ENCODE results near the gene PPT1. TPM values are rescaled to one million over a fixed set of nuclear protein-coding genes. Genes with fewer than 3 reads are reported as not detected.
A peak's percentile ranks its signal among the peaks of the same experiment; 100 is the strongest.

Gene PPT1
- total RNA-seq, result 10 to 100 TPM; 58.1 to 77.7 (median 64.2) TPM

DNA sequence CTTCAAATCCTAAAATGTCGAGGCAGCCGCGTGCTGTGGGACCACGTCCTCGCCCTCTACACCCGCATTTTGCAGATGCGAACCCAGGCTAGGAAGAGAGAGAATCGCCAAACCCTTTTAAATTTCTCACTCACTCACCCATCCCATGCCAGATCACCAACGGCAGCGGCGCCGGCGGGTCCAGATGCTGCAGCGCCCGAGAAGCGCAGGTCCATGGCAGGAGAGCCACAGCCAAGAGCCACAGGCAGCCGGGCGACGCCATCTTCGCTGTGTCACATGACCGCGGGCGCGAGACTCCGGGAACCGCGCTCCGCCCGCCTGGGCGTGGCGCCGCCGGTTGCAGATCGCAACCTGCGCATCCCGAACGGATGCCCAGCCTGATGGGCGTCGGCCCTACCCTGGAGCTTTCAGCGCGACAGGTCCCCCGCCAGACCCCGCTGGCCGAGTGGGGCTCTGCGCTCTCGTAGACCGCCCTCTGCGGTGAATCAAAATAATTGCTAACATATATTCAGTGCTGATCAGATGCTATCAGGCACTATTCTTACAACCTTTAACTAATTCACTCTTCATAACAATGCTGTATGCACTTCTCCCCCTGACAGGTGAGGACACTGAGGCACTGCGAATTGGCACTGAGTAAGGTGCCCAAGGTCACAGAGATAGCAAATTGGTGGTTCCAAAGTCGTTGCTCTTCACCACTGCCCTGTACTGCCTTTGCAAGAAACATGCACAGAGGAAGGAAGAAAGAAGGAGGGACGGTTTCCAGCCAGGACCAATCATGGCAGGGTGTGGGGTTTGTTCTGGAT is at the start of gene PPT1:
TSS of gene PPT1 (minus strand) at position 276 of the 806 bp plus-strand sequence. CDS start at position 262, 14 bp downstream.
- peak within 1 kb of the TSS; percentile 6 to 76 (median 55) for H3K4me3 ChIP-seq (replicated peaks in 1 of 3)
- intact Hi-C loops (cut with DNase I), result no loop called here
- TF ChIP-seq, protein P1, sequence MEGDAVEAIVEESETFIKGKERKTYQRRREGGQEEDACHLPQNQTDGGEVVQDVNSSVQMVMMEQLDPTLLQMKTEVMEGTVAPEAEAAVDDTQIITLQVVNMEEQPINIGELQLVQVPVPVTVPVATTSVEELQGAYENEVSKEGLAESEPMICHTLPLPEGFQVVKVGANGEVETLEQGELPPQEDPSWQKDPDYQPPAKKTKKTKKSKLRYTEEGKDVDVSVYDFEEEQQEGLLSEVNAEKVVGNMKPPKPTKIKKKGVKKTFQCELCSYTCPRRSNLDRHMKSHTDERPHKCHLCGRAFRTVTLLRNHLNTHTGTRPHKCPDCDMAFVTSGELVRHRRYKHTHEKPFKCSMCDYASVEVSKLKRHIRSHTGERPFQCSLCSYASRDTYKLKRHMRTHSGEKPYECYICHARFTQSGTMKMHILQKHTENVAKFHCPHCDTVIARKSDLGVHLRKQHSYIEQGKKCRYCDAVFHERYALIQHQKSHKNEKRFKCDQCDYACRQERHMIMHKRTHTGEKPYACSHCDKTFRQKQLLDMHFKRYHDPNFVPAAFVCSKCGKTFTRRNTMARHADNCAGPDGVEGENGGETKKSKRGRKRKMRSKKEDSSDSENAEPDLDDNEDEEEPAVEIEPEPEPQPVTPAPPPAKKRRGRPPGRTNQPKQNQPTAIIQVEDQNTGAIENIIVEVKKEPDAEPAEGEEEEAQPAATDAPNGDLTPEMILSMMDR (IDR thresholded peaks at IDR 0.05), result peak in 3 of 6 experiments; percentile 8 to 36 (median 11)
- TF ChIP-seq POLR2A (IDR thresholded peaks at IDR 0.05), result peak in 1 of 2 donors; percentile 70
- no peaks in the 10 kb centered on the region for H3K36me3 ChIP-seq
- H3K27ac ChIP-seq, result peak within 1 kb of the TSS in 2 of 3 donors; percentile 61 to 68
- H3K9me3 ChIP-seq, result no peaks in the 10 kb centered on the region
- WGBS, 2 donors, result 0 to 2% methylated on average over 18 to 20 of the region's 51 CpGs
- DNase-seq, result peak; percentile 74 to 76
- H3K4me1 ChIP-seq, result peaks cover 5 to 9% of the 10 kb centered on the region in 2 donors
- no peaks in the 10 kb centered on the region for H3K27me3 ChIP-seq

DNA sequence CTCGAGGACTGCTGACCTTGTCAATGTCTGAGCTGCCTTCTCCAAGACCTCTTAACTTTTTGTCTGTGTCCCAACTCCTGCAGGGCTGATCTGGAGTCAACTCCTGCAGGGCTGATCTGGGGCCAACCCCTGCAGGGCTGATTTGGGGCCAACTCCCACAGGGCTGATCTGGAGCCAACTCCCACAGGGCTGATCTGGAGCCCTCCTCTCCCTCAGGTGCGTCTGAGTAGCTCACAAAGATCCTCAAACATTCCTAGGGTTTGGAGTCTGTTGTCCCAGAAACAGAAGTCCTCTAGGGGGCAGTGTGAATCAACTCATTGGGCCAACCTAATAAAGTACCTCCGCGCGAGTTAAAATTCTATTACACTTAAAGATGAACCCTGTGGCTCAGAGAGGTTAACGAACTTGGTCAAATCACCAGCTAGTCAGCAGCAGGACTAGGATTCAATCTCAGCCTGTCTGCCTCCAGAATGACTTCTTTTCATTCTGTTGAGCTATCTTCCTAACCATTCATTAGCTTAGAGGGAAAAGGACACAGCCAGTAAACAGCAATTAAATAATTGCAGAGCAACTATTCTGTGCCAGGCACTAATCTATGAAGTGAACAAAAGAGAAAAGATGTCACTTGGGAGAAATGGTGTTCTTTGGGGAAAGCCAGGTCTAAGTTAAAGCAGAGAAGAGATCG is 47.0 kb upstream of the PPT1 start:
- no peaks in the 10 kb centered on the region for H3K27me3 ChIP-seq
- no peaks in the 10 kb centered on the region for H3K9me3 ChIP-seq
- intact Hi-C loops (cut with DNase I), result loop anchor here (5.0 kb wide), 1 partner anchor 193 kb away; no protein-coding TSS in a partner anchor
- DNase-seq, result peak; percentile 56 to 60
- TF ChIP-seq, protein P1 (IDR thresholded peaks at IDR 0.05), result peak; percentile 46 to 82 (median 73)
- no peak for TF ChIP-seq POLR2A (IDR thresholded peaks at IDR 0.05)
- 15 to 19% methylated on average over 7 of the region's 7 CpGs for WGBS, 2 donors
- H3K4me3 ChIP-seq (replicated peaks in 1 of 3), result no peak overlapping the region
- no peaks in the 10 kb centered on the region for H3K36me3 ChIP-seq
- H3K27ac ChIP-seq, result no peak overlapping the region
- peaks cover 0 to 4% of the 10 kb centered on the region in 2 donors for H3K4me1 ChIP-seq

DNA sequence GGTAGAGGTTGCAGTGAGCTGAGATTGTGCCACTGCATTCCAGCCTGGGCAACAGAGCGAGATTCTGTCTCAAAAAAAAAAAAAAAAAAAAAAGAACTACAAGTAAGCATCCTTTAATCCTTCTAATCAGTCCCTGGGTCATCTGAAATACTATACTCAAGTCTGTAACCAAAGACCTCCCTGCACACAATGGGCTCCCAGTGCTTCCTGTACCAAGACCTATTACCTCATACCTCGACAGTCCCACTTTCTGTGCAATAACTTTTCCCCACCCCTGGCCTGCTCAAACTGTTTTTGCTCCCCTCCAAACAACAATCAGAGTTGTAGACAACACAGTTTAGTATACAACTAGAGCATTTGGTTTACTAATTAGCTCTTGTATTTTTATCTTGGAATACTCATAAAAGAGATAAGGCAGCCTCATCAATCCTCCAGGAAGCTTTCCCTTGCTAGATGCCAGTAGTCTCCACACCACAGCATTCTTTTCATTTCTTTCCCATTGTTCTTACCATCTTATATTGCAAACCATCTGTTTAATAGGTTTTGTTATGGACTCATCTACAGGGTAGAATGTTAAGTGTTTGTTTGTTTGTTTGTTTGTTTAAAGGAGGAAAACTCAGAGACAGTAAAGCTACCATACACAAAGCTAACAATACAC is 45.0 kb upstream of the PPT1 start:
- no peak for DNase-seq
- H3K9me3 ChIP-seq, result no peaks in the 10 kb centered on the region
- WGBS, 2 donors, result 57 to 70% methylated on average over 2 of the region's 2 CpGs
- H3K4me3 ChIP-seq (replicated peaks in 1 of 3), result no peak overlapping the region
- peaks cover 0 to 4% of the 10 kb centered on the region in 2 donors for H3K4me1 ChIP-seq
- TF ChIP-seq, protein P1 (IDR thresholded peaks at IDR 0.05), result no peak
- no peaks in the 10 kb centered on the region for H3K36me3 ChIP-seq
- no peaks in the 10 kb centered on the region for H3K27me3 ChIP-seq
- intact Hi-C loops (cut with DNase I), result loop anchor here (5.0 kb wide), 1 partner anchor 195 kb away; no protein-coding TSS in a partner anchor
- no peak overlapping the region for H3K27ac ChIP-seq

DNA sequence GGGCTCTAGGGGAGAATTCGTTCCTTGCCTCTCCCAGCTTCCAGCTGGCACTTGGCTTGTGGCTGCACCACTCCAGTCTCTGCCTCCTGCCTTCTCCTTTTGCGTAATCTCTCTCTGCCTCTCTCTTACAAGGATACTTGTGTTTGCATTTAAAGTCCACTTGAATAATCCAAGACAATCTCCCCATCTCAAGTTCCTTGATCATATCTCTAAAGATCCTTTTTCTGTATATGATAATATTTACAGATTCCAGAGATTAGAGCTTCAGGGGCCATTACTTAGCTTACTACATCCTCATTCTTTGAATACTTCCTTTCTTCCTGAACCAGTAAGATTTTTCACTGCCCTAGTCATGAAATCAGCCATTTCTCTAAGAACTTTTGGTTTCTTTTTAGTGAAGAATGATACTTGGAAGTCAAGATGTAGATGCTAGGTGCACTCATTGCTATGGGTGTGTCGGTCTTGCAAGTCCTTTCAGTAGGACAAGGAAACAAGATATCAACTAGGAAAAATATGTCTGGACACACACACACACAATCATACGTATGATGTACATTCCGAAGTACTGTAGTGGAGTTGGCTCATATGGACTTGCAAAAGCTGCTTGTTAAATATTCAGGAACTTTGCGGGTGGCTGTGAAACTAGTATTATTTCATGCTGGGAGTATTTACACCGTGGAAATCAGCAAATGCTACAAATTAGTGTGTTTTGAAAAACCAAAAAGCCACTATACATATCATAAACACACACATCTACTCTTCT is 43.3 kb upstream of the PPT1 start:
- Histone ChIP-seq H3K27ac (no peak overlapping the region), H3K4me3 (replicated peaks in 1 of 3) (no peak overlapping the region), H3K27me3 (no peaks in the 10 kb centered on the region), H3K4me1 (peaks cover 0 to 4% of the 10 kb centered on the region in 2 donors), H3K36me3 (no peaks in the 10 kb centered on the region), H3K9me3 (no peaks in the 10 kb centered on the region)
- WGBS, 2 donors, result 78 to 80% methylated on average over 7 of the region's 7 CpGs
- TF ChIP-seq, protein P1 (IDR thresholded peaks at IDR 0.05), result no peak
- no peak for TF ChIP-seq POLR2A (IDR thresholded peaks at IDR 0.05)
- DNase-seq, result no peak
- intact Hi-C loops (cut with DNase I), result loop anchor here (5.0 kb wide), 1 partner anchor 197 kb away; no protein-coding TSS in a partner anchor
